ENCODE data around the gene WRAP73.

The WRAP73 gene

GRCh38 chr1:3681898-3682806, 32.2 kb upstream of the WRAP73 start:
- Histone ChIP-seq H3K9me3 (no peaks in the 10 kb centered on the region), H3K4me3 (no peak overlapping the region), H3K27me3 (no peaks in the 10 kb centered on the region), H3K4me2 (peak overlapping the region; percentile 99), H3K4me1 (peaks cover 100% of the 10 kb centered on the region), H3K27ac (peak overlapping the region; percentile 76), H3K9ac (no peak overlapping the region; the same call in 1 of the 2 replicates), H4K20me1 (no peaks in the 10 kb centered on the region), H3K36me3 (no peaks in the 10 kb centered on the region)
- no peak for TF ChIP-seq Cebpa-rat (IDR thresholded peaks at IDR 0.05)

DNA sequence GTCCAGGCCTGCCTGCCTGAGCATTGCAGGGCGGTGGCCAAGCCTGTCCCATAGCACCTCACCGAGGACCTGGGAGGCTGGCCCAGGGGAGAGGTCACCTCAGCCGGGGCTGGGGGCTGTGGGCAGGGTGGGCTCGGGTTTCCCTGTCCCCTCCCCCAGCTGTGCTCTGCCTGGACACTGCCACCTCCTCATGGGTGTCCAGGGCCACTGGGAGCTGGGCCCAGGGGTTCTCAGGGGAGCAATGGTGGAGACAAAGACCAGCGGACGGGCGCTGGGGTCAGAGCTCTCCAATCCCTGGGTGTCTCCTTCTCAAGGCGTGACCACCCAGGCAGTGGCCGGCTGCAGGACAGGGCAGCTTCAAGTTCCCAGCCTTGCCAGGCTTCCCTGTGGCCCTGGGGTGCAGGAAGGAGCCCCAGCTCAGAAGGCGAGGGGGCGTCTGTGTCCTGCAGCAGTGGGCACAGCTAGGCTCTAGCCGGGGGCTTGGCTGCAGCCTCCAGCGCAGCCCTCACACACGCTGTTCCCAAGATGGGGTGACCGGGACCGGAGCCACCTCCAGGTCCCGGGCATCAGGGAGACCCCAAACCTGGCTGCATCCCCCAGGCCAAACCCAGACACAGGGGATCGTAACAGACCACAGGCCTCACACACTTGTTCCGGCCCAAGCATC, 31.5 kb upstream of the WRAP73 start:
- Histone ChIP-seq H3K9me3 (no peaks in the 10 kb centered on the region), H3K27me3 (no peaks in the 10 kb centered on the region), H4K20me1 (no peaks in the 10 kb centered on the region), H3K27ac (peak overlapping the region; percentile 76), H3K36me3 (no peaks in the 10 kb centered on the region), H3K4me2 (peak overlapping the region; percentile 99), H3K9ac (peak overlapping the region; percentile 53; the same call in 1 of the 2 replicates), H3K4me3 (no peak overlapping the region), H3K4me1 (peaks cover 100% of the 10 kb centered on the region)
- no peak for TF ChIP-seq Cebpa-rat (IDR thresholded peaks at IDR 0.05)

GRCh38 chr1:3680488-3681230, 30.8 kb upstream of the WRAP73 start:
- no peak for TF ChIP-seq Cebpa-rat (IDR thresholded peaks at IDR 0.05)
- H4K20me1 ChIP-seq = no peaks in the 10 kb centered on the region
- H3K36me3 ChIP-seq = no peaks in the 10 kb centered on the region
- no peaks in the 10 kb centered on the region for H3K27me3 ChIP-seq
- no peak overlapping the region for H3K4me3 ChIP-seq
- peak overlapping the region; percentile 53; the same call in 1 of the 2 replicates for H3K9ac ChIP-seq
- peak overlapping the region; percentile 99 for H3K4me2 ChIP-seq
- peak overlapping the region; percentile 96 for H3K27ac ChIP-seq
- H3K9me3 ChIP-seq = no peaks in the 10 kb centered on the region
- peaks cover 100% of the 10 kb centered on the region for H3K4me1 ChIP-seq

GRCh38 chr1:3679799-3680453, 30.0 kb upstream of the WRAP73 start:
- Histone ChIP-seq H3K9me3 (no peaks in the 10 kb centered on the region), H4K20me1 (no peaks in the 10 kb centered on the region), H3K9ac (no peak overlapping the region), H3K27ac (peak overlapping the region; percentile 96; the same call in 1 of the 2 replicates), H3K4me2 (peak overlapping the region; percentile 99), H3K4me3 (no peak overlapping the region), H3K36me3 (no peaks in the 10 kb centered on the region), H3K4me1 (peaks cover 100% of the 10 kb centered on the region), H3K27me3 (no peaks in the 10 kb centered on the region)
- no peak for TF ChIP-seq Cebpa-rat (IDR thresholded peaks at IDR 0.05)

DNA sequence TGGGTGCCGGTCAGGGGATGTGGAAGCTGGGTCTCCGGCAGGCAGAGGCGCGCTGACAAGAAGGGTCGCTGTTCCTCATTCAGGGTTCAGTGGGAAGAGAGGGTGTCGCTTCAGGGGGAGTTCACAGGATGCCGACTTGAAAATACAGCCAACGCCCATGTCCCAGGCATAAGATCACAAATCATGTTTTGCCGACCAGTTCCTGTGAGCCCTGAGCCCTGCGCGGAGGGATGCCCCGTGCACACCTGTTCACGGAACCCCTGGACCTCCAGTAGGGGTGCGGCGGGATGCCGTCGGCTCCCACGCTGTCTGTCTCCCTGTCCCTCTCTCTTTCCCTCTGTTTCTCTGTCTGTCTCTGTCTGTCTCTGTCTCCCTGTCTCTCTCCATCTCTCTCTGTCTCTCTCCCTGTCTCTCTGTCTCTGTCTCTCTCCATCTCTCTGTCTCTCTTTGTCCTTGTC, 29.2 kb upstream of the WRAP73 start:
- TF ChIP-seq Cebpa-rat (IDR thresholded peaks at IDR 0.05) = no peak
- H4K20me1 ChIP-seq = no peaks in the 10 kb centered on the region
- peak overlapping the region; percentile 96 for H3K27ac ChIP-seq
- H3K4me3 ChIP-seq = no peak overlapping the region
- H3K27me3 ChIP-seq = no peaks in the 10 kb centered on the region
- H3K4me2 ChIP-seq = peak overlapping the region; percentile 99
- no peaks in the 10 kb centered on the region for H3K36me3 ChIP-seq
- peak overlapping the region; percentile 78; the same call in 1 of the 2 replicates for H3K9ac ChIP-seq
- no peaks in the 10 kb centered on the region for H3K9me3 ChIP-seq
- peaks cover 100% of the 10 kb centered on the region for H3K4me1 ChIP-seq

DNA sequence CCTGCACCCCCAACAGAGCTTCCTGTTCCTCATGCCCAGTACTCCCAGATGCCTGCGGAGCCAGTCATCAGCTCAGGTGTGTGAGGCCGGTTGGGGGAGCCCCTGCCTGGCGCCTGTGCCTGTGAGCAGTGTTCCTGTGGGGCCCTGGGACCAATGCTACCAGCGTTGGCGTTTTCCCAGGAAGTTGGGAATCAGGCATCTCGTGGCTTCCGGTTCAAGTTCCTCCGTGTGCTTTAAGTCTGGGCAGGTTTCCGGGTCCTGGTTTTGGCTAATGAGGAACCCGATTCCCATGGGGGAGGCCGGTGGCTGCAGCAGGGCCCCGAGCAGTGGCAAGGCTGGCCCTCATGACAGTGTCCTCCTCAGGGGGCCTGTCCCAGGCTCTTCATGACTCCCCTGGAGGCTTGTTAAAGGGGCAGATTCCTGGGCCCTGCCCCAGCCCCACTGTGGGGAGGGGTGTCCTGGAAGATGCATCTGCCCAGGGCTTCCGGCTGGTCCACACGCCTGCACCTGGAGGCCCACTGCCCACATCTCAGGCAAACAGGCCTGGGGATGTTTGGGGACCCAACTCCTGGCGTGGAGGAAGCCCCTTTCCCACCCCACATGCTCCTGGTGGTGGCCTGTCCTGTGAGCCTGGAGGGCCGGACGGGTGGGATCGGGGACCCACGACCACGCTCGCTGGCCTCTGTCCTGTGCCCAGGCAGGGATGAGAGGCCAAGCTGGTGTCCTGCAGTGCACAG, 28.6 kb upstream of the WRAP73 start:
- Histone ChIP-seq H3K27ac (peak overlapping the region; percentile 96), H3K4me2 (peak overlapping the region; percentile 99), H3K4me1 (peaks cover 100% of the 10 kb centered on the region), H4K20me1 (no peaks in the 10 kb centered on the region), H3K4me3 (peak overlapping the region; percentile 33), H3K27me3 (no peaks in the 10 kb centered on the region), H3K36me3 (no peaks in the 10 kb centered on the region), H3K9ac (peak overlapping the region; percentile 78), H3K9me3 (no peaks in the 10 kb centered on the region)
- no peak for TF ChIP-seq Cebpa-rat (IDR thresholded peaks at IDR 0.05)

DNA sequence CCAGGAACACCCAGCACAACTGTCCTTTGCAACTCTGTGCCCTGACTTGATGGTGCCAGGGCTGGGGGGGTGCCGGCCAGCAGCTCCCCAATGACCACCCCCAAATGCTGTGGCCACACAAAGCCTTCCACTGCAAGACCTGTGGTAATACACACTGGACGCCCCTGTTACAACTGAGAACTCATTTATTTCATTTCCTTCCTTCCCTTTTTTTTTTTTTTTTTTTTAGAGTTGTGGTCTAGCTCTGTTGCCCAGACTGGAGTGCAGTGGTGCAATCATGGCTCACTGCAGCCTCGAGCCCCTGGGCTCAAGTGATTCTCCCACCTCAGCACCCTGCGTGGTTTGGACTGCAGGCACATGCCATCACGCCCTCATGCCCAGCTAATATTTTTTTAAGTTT, 27.6 kb upstream of the WRAP73 start:
- H3K4me3 ChIP-seq = peak overlapping the region; percentile 56
- peak; percentile 89 for TF ChIP-seq Cebpa-rat (IDR thresholded peaks at IDR 0.05)
- peak overlapping the region; percentile 96 for H3K27ac ChIP-seq
- peak overlapping the region; percentile 78 for H3K9ac ChIP-seq
- no peaks in the 10 kb centered on the region for H3K36me3 ChIP-seq
- peaks cover 100% of the 10 kb centered on the region for H3K4me1 ChIP-seq
- no peaks in the 10 kb centered on the region for H3K9me3 ChIP-seq
- H4K20me1 ChIP-seq = no peaks in the 10 kb centered on the region
- no peaks in the 10 kb centered on the region for H3K27me3 ChIP-seq
- peak overlapping the region; percentile 99 for H3K4me2 ChIP-seq

DNA sequence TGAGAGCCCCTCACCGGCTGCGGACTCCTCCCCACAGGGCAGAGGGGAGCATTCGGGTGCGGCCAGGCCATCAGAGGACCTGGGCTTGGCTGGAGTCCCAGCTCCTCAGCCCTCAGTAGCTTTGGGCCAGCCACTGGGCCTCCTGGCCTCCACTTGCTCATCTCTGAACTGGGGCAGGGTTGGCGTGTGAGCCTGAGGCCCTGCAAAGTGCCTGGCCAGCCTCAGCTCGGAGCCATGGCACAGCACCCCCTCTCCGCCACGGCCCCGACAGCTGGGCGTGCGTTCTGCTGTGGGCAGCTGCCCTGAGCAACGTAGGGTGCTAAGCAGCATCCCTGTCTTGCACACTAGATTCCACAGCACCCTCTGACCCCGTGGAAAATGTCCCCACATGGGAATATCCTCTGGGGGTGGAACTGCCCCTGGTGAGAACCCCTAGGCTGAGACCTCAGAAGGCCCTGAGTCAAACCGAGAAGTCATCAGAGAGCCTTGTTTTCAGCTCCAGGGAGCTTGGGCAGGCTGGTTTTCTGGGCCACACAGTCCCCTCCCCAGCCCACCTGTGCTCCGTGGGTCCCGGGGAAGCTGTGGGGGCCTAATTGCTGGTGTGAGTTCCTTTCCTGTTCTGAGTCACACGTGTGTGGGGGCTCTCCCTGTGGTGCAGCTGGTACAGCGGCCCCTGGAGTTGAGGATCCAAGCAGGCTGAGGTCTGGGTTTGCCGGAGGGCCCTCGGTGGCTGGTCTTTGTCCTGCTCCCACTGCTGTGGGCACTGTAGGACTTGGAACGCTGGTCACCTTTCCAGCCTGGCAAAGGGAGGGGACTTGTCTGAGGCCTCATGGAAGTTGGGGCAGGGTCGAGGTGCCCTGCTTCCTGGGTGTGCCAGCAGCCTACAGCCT, 26.9 kb upstream of the WRAP73 start:
- Histone ChIP-seq H3K4me1 (peaks cover 100% of the 10 kb centered on the region), H3K27me3 (no peaks in the 10 kb centered on the region), H3K27ac (peak overlapping the region; percentile 96), H3K9me3 (no peaks in the 10 kb centered on the region), H3K4me2 (peak overlapping the region; percentile 99), H3K36me3 (no peaks in the 10 kb centered on the region), H3K9ac (peak overlapping the region; percentile 78), H3K4me3 (peak overlapping the region; percentile 56), H4K20me1 (no peaks in the 10 kb centered on the region)
- no peak for TF ChIP-seq Cebpa-rat (IDR thresholded peaks at IDR 0.05)
